Common myeloid progenitor, CD34-positive (primary cell): ENCODE data around the gene HS6ST3.

Experiments used
- CTCF ChIA-PET: fragments of 350-600 bp; sonication (Branson Sonifier 250); formaldehyde crosslinking; loops from one replicate; lab custom pipeline; 2021; ENCODE audit warnings: antibody characterized with exemption; lab: Charles Lee
- POLR2A ChIA-PET: fragments of 350-600 bp; sonication (Branson Sonifier 250); formaldehyde crosslinking; loops from one replicate; lab custom pipeline; 2021; ENCODE audit warnings: antibody characterized with exemption; lab: Charles Lee
- DNase-seq, 3 donors: peaks; one replicate each; pipeline versions ENCODE4 v3.0.0 to v3.0.0-alpha.2; 2013
- H3K27ac ChIP-seq, 2 experiments: 1 replicate in 1 of 2; 2 replicates in 1 of 2; pipeline ENCODE4 v1.7.0; 2013; ENCODE audit warnings: inconsistent platforms in 2 of 2, low read length in 2 of 2, mild to moderate bottlenecking in 2 of 2, low read depth in 1 of 2, moderate library complexity in 1 of 2; ENCODE audit not compliant: severe bottlenecking in 2 of 2, insufficient read depth in 1 of 2, poor library complexity in 1 of 2
- H3K27me3 ChIP-seq, 5 experiments: replicated peaks in 2 of 5; 1 replicate in 3 of 5; 2 replicates in 2 of 5; pipeline versions ENCODE4 v1.6.1 to v1.7.0; 2013; ENCODE audit warnings: low read length in 4 of 5, mild to moderate bottlenecking in 2 of 5, moderate library complexity in 2 of 5, inconsistent platforms in 1 of 5; ENCODE audit not compliant: insufficient read depth in 5 of 5, control insufficient read depth in 4 of 5
- H3K36me3 ChIP-seq, 4 experiments: 1 replicate in 2 of 4; 2 replicates in 2 of 4; pipeline versions ENCODE4 v1.6.1 to v1.7.0; 2013; ENCODE audit warnings: low read length in 3 of 4, control low read depth in 1 of 4, mild to moderate bottlenecking in 1 of 4; ENCODE audit not compliant: control insufficient read depth in 4 of 4, insufficient read depth in 4 of 4
- H3K4me1 ChIP-seq, 4 experiments: 1 replicate in 3 of 4; 2 replicates in 1 of 4; pipeline versions ENCODE4 v1.6.1 to v1.7.1; 2013; ENCODE audit warnings: low read length in 3 of 4, mild to moderate bottlenecking in 3 of 4, control low read depth in 1 of 4, inconsistent platforms in 1 of 4, moderate library complexity in 1 of 4; ENCODE audit not compliant: control insufficient read depth in 4 of 4, insufficient read depth in 4 of 4; ENCODE audit errors: control extremely low read depth in 1 of 4
- H3K4me3 ChIP-seq, 7 experiments: 1 replicate in 4 of 7; 2 replicates in 3 of 7; pipeline versions ENCODE4 v1.5.1 to v1.7.0; 2013; ENCODE audit warnings: mild to moderate bottlenecking in 7 of 7, low read length in 6 of 7, moderate library complexity in 6 of 7, inconsistent platforms in 2 of 7, low read depth in 2 of 7, control low read depth in 1 of 7; ENCODE audit not compliant: insufficient read depth in 4 of 7, control insufficient read depth in 1 of 7; ENCODE audit errors: extremely low read depth in 1 of 7
- H3K9me3 ChIP-seq, 5 experiments: 1 replicate in 4 of 5; 2 replicates in 1 of 5; pipeline versions ENCODE4 v1.6.1 to v1.7.1; 2013; ENCODE audit warnings: low read length in 4 of 5, mild to moderate bottlenecking in 2 of 5, inconsistent platforms in 1 of 5, low read depth in 1 of 5, moderate library complexity in 1 of 5; ENCODE audit not compliant: control insufficient read depth in 4 of 5, insufficient read depth in 2 of 5; ENCODE audit errors: control extremely low read depth in 1 of 5
- WGBS: methylation state at CpG from one replicate; pipeline ENCODE4 v1.1.5; 2013; ENCODE audit not compliant: insufficient coverage; 5-methylcytosine and 5-hydroxymethylcytosine counted together

HS6ST3 gene

DNA sequence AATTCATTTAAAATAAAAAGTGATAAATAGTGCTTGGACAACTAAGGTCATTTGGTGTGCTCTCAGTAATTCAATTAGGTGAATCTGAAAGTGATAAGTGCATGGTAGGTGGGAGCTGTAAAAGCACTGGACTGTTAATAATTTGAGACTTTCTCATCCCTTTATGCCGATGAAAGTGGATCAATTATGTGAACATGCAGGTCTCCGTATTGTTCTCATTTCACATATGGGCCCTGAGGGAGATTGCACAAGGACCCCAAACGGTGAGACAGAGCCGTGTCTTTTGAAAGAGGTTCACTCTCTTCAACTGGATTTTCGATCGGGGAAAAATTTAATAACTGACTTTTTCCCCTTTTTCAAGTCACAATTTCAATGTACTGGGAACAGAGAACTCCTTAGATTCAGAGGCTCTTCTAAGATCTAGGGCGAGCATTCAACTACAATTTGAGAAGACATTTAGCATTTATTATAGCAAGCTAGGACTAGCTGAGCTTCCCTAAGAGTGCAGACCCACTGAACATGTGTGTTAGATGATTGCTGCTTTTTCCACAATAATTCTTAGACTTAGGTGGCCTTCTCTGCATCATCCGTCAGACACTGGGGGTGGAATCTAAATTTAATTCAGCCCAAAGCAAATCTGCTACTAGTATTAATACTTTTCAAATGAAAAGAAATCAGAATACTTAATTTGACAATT lies 556.8 kb downstream of the HS6ST3 start:
- ChIA-PET POLR2A (no interaction called here), CTCF (no interaction called here)
- no peaks in the 10 kb centered on the region for H3K36me3 ChIP-seq
- no peak for DNase-seq
- no peak overlapping the region for H3K4me3 ChIP-seq
- H3K27ac ChIP-seq: no peak overlapping the region
- no peaks in the 10 kb centered on the region for H3K27me3 ChIP-seq
- WGBS: 98% methylated on average over 7 of the region's 8 CpGs
- H3K4me1 ChIP-seq: no peaks in the 10 kb centered on the region
- H3K9me3 ChIP-seq: peaks cover 0 to 7% (median 3%) of the 10 kb centered on the region in 5 experiments

- Histone ChIP-seq H3K9me3 (no peaks in the 10 kb centered on the region), H3K36me3 (no peaks in the 10 kb centered on the region), H3K4me1 (no peaks in the 10 kb centered on the region), H3K4me3 (no peak overlapping the region), H3K27ac (no peak overlapping the region), H3K27me3 (no peaks in the 10 kb centered on the region)
- POLR2A ChIA-PET: no interaction called here
- CTCF ChIA-PET: no interaction called here
- WGBS: 18% methylated on average over 2 of the region's 3 CpGs
- DNase-seq: no peak
These were observed 560.5 kb downstream of the HS6ST3 start for GRCh38 chr13:96650301-96650886.

DNA sequence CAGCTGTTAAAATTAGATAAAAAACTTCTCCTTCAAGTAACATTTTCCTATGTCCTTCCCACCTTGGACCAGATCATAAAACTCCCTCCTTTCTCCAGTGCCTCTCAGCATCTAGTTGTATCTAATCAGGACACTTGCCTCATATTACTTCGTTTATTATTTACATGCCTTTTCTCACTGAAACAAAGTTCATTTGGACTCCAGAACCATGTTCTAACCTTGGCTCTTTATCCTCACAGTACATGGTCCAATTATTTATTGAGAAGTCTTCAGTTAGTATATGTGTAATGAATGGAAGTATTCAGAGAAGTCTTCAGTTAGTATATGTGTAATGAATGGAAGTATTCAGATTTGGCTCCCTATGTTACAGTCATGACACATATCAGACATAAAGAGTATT lies 561.7 kb downstream of the HS6ST3 start:
- H3K4me3 ChIP-seq: no peak overlapping the region
- ChIA-PET POLR2A (no interaction called here), CTCF (no interaction called here)
- no peak overlapping the region for H3K27ac ChIP-seq
- no peak for DNase-seq
- H3K36me3 ChIP-seq: no peaks in the 10 kb centered on the region
- no peaks in the 10 kb centered on the region for H3K4me1 ChIP-seq
- H3K27me3 ChIP-seq: no peaks in the 10 kb centered on the region
- no CpG with 5 or more reads among the region's 1 CpG for WGBS
- H3K9me3 ChIP-seq: no peaks in the 10 kb centered on the region

DNA sequence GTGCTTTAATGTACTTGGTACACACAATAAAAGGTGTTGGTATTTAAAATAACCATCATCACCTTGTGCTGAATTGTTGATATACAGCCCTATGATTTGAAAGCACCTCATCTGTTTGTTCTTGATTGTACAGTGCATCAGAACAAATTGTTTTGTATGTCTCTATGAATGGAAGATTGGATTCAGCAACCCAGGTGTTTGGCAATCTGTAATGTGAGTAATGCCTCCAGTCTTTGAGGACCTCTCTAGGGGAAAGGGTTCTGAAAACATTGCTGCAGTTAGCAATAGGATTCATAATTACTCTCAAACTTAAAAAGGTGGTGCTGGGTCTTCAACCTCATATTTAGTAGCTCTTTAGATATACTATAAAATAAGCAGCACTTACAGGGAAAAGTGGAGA lies 562.6 kb downstream of the HS6ST3 start:
- ChIA-PET CTCF (no interaction called here), POLR2A (no interaction called here)

GRCh38 chr13:96661612-96662011 lies 571.7 kb downstream of the HS6ST3 start:
- Histone ChIP-seq H3K4me1 (no peaks in the 10 kb centered on the region), H3K27me3 (no peaks in the 10 kb centered on the region), H3K9me3 (peaks cover 0 to 13% (median 3%) of the 10 kb centered on the region in 5 experiments), H3K4me3 (no peak overlapping the region), H3K36me3 (no peaks in the 10 kb centered on the region), H3K27ac (no peak overlapping the region)
- ChIA-PET CTCF (no interaction called here), POLR2A (no interaction called here)
- no peak for DNase-seq
- 100% methylated on average over 2 of the region's 2 CpGs for WGBS

More for the DNA sequence above, 562.6 kb downstream of the HS6ST3 start:
- Histone ChIP-seq H3K9me3 (peaks cover 0 to 2% (median 0%) of the 10 kb centered on the region in 5 experiments), H3K27ac (no peak overlapping the region), H3K4me3 (no peak overlapping the region), H3K27me3 (no peaks in the 10 kb centered on the region), H3K4me1 (no peaks in the 10 kb centered on the region), H3K36me3 (no peaks in the 10 kb centered on the region)
- DNase-seq: no peak

- no peak for DNase-seq
These were observed 572.1 kb downstream of the HS6ST3 start for GRCh38 chr13:96662036-96662435.

GRCh38 chr13:96667294-96668018 lies 577.5 kb downstream of the HS6ST3 start:
- no peak for DNase-seq
- H3K27ac ChIP-seq: no peak overlapping the region
- ChIA-PET POLR2A (no interaction called here), CTCF (no interaction called here)
- 100% methylated on average over 1 of the region's 5 CpGs for WGBS
- H3K9me3 ChIP-seq: peaks cover 0 to 4% (median 0%) of the 10 kb centered on the region in 5 experiments
- no peak overlapping the region for H3K4me3 ChIP-seq
- H3K27me3 ChIP-seq: no peaks in the 10 kb centered on the region
- no peaks in the 10 kb centered on the region for H3K36me3 ChIP-seq
- H3K4me1 ChIP-seq: no peaks in the 10 kb centered on the region

More at GRCh38 chr13:96662036-96662435, 572.1 kb downstream of the HS6ST3 start:
- Histone ChIP-seq H3K4me3 (no peak overlapping the region), H3K9me3 (peaks cover 0 to 13% (median 3%) of the 10 kb centered on the region in 5 experiments), H3K27me3 (no peaks in the 10 kb centered on the region), H3K27ac (no peak overlapping the region), H3K4me1 (no peaks in the 10 kb centered on the region), H3K36me3 (no peaks in the 10 kb centered on the region)
- ChIA-PET POLR2A (no interaction called here), CTCF (no interaction called here)
- WGBS: no CpG with 5 or more reads among the region's 3 CpGs
